ENCODE results near the gene CELF5.
A peak's percentile ranks its signal among the peaks of the same experiment; 100 is the strongest.
"Not testable (repeated sequence)": the region's sequence is repeated elsewhere in the genome, so short reads cannot be mapped to it uniquely, and the experiment has no call there.

The CELF5 gene

DNA sequence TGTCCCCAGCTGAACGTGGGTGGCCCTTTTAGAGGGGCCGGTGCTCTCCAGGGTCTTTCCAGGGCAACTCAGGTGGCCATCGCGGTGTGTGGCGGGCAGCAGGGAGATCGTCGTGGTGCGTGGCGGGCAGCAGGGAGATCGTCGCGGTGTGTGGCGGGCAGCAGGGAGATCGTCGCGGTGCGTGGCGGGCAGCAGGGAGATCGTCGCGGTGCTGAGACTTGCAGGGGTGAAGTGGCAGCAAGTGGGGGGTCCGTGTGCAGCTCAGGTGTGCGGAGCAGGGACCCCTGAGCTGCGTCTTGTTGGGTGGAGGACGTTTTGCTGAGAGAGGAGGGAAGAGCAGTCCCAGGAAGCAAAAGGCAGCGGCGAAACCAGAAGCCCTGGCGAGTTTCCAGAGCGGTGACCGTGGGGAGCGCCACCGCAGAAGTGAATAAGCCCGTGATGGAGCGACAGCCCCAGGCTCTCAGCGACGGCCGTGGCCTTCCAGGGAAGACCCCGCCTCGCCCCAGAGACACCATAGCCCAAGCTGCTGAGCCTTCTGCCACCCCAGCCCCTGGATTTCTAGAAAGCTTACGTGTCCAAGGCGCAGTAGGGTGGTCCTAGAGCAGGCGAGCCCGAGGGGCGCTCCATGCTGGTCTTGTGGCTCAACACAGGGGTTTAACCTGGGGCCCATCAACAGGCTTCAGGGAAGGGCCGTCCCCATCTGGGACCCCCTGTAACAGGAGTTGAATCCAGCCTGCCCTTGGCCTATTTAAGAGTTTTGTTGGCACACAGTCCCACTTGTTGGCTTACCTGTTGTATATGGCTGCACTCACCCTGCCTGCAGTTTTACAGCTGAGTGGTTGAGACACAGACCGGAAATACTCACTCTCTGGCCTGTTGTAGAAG is 33.3 kb upstream of the CELF5 start:
- no peak for DNase-seq

GRCh38 chr19:3191806-3192104 is 32.7 kb upstream of the CELF5 start:
- DNase-seq = not testable (repeated sequence)

DNA sequence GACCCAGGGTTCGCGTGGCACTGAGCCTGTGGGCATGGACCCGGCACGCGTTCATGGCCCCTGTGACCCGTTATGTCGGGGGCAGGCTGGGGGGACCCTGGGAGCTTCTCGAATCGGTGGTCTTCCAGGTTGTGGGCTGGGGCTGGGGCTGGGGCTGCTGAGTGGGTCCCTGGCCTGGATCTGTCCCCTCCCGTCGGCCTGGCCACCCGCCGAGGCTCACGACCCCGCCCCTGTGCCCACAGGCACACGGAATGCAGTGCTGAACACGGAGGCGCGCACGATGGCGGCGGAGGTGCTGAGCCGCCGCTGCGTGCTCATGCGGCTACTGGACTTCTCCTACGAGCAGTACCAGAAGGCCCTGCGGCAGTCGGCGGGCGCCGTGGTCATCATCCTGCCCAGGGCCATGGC is 32.2 kb upstream of the CELF5 start:
- no peak for DNase-seq

DNA sequence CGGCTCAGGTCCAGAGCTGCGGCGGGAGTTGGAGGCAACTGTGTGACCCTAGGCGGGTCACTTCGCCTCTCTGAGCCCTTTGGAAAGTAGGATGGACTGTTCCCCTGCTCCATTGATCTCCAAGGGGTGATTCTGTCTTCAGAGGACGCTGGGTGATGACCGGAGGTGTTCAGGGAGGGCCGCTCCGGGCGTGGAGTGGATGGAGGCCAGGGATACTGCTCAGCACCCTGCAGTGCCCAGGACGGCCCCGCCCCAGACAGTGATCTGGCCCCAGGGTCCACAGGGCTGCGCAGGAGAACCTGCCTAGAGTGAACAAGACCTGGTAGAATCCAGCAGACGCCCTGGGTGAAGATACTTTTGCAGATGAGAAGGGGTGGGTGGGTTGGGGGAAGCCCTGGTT is 31.8 kb upstream of the CELF5 start:
- DNase-seq = no peak

DNA sequence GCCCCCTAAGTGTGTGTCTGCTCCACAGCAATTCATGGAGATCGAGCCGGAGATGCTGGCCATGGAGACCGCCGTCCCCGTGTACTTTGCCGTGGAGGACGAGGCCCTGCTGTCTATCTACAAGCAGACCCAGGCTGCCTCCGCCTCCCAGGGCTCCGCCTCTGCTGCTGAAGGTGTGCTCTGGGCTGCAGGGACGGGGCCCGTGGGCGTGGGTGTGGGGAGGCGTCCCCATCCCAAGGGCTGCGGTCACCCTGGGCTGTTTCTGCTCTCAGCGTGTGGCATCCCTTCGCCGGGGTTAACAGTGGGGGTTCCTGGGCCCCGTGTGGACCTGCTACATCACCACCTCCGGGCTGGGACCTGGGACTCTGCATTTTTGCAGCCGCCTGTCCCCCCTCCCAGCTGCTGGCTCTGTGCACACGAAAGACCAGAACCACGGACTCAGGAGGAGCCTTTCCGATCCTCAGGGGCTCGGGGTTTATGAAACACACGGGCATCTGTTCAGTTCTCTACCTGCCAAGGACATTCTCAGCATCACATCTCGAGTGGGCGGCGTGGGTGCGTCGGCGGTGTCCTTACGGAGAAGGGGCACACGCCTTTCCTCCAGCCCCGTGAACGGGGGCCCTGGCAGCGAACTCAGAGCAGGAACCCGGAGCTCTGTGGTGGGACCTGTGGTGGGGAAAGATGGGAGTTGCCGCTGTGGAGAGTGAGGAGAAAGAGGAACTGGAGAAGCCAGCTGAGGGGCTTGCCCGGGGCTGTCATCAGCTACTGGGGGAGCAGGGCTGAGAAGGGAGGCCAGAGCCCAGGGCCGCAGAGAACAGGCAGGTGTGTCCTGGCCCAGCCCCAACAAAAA is 31.0 kb upstream of the CELF5 start:
- DNase-seq = peak; percentile 82

DNA sequence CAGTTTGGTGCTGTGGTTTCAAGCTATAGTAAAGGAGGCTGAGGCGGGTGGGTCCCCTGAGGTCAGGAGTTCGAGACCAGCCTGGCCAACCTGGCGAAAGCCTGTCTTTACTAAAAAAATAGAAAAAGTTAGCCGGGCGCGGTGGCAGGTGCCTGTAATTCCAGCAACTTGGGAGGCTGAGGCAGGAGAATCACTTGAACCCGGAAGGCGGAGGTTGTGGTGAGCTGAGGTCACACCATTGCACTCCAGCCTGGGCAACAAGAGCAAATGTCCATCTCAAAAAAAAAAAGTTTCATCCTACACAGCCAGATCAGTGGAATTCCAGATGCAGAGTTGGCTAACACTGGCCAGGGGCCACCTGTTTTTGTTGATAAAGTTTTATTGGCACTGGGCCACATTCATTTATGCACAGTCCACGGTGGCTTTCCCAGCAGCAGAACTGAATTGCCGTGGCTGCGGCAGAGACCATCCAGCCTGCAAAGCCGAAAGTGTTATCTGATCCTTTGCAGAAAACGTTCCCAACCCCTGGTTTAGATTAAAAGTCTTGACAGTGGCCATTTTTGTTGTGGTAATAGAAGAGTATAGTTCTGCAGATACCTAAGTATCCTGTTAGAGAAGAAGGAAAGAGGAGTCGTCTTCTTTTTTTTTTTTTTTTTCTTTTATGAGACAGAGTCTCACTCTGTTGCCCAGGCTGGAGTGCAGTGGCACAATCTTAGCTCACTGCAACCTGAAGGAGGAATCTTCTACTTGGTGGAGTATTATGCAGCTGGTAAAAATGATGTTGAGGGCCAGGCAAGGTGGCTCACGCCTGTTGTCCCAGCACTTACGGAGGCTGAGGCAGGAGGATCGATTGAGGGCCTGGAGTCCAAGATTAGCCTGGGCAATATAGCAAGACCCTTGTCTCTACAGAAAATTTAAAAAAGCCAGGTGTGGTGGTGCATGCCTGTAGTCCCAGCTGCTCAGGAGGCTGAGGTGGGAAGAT is 30.1 kb upstream of the CELF5 start:
- DNase-seq = no peak

- DNase-seq = no peak
Observed at GRCh38 chr19:3196064-3196932, 28.2 kb upstream of the CELF5 start.

DNA sequence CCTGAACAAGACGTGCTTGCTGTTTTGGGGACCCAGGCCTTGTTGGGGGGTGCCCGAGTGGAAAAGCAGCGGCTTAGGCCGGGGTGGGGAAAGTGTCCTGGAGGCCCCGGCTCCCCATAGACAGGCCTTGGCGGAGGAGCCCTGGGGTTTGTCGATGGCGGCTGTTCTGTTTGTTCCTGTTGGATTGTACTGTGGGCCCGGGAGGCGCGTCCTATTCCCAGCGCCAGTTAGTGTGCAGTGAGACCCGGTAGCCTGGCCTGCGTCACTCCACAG is 27.6 kb upstream of the CELF5 start:
- DNase-seq = no peak

DNA sequence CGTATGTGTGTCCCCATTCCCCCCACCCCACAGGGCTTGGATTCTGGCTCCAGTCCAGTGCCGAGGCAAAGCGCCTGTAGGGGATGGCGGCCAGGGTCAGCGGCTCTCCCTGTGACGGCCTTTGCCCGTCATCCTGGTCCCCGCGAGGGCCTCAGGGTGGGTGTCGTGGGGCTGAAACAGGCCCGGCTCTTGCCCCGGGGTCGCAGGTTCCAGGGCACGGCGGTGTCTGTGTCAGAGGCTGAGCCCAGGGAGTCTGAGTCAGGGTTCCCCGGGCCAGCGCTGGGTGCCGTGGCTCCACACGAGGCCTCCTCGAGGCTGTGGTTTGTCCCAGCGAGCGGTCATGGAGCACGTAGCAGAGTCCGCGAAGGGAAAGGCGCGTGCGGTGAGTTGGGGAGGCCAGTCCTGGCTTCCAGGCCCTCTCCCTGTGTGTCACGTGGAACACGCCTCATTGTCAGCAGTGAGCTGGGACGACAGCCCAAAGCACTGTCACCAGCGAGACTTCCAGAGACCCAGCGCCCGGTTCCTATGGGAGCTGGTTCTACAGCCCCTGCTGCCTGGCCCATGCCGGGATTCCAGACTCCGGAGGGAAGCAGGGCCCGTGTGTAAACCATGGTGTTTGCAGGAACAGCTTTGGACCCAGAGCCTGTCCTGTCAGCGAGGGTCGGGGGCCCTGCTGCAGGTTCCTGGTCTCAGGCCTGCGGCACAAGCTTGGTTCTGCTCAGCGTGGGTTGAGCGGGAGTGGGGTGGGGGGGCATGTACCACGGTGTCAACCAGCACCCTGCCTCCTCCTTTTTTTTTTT is 25.4 kb upstream of the CELF5 start:
- no peak for DNase-seq

- no peak for DNase-seq
Observed at GRCh38 chr19:3201072-3201700, 23.3 kb upstream of the CELF5 start.

DNA sequence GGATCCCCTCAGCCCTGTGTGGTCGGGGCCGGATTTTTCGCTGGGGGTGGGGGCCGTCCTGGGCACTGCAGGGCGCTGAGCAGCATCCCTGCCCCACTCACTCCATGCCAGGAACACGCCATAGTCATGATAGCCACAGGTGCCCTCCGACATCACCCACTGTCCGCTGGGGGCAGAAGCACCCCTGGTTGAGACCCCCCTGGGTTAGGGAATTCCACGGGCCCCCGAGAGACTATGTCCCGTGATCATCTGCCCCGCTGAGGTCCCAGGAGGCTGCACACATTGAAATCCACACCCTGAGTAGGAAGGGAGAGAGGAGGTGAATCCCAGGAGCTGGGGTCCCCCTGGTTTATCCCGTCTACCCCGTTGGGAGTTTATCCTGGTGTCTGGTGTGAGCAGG is 22.6 kb upstream of the CELF5 start:
- no peak for DNase-seq

DNA sequence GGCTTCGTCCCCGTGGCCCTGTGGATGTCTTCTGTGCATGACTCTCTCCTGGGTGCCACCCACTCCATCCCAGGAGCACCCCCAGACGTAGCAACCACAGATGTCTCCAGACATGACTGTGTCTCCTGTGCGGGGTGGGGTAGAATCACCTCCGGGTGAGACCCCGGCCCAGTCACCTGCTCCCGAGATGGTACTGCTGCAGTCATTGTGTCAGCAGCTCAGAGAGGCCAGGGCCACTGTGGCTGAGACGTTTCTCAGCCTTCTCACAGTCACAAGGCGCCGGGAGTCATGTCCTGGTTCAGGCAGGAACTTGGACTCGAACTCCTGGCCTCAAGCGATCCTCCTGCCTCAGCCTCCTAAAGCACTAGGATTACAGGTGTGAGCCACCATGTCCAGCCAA is 22.1 kb upstream of the CELF5 start:
- DNase-seq = no peak

- not testable (repeated sequence) for DNase-seq
Observed at GRCh38 chr19:3202895-3203294, 21.6 kb upstream of the CELF5 start.

DNA sequence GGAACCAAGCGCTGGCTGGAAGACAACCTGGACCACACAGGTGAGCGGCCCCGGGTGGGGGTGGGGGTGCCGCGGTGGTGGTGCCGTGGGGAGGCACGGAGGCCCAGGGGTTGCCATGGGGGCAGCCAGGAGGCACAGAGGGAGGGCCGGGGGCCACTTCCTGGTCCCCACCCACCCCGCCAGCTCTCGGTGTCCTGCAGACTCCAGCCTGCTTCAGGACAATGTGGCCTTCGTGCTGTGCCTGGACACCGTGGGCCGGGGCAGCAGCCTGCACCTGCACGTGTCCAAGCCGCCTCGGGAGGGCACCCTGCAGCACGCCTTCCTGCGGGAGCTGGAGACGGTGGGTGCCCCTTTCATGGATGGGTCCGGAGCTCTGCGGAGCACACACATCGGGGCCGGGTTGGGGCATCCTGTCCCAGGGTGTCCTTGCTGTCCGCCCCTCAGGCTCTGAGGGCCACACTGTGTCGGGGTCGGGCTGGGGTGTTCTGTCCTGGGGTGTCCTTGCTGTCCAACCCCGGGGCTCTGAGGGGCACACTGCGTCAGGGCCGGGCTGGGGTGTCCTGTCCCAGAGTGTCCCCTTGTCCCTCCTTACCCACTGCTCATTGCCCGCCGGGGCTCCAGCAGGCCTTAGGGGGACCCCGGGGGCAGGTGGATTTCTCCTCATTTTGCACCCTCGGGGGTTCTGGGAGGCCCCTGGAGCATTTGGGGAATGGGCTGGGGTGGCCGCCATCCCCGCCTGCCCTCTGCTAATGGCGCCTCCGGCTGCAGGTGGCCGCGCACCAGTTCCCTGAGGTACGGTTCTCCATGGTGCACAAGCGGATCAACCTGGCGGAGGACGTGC is 20.4 kb upstream of the CELF5 start:
- no peak for DNase-seq

- no peak for DNase-seq
Observed at GRCh38 chr19:3204646-3205275, 19.7 kb upstream of the CELF5 start.

GRCh38 chr19:3206216-3206953 is 18.1 kb upstream of the CELF5 start:
- no peak for DNase-seq

DNA sequence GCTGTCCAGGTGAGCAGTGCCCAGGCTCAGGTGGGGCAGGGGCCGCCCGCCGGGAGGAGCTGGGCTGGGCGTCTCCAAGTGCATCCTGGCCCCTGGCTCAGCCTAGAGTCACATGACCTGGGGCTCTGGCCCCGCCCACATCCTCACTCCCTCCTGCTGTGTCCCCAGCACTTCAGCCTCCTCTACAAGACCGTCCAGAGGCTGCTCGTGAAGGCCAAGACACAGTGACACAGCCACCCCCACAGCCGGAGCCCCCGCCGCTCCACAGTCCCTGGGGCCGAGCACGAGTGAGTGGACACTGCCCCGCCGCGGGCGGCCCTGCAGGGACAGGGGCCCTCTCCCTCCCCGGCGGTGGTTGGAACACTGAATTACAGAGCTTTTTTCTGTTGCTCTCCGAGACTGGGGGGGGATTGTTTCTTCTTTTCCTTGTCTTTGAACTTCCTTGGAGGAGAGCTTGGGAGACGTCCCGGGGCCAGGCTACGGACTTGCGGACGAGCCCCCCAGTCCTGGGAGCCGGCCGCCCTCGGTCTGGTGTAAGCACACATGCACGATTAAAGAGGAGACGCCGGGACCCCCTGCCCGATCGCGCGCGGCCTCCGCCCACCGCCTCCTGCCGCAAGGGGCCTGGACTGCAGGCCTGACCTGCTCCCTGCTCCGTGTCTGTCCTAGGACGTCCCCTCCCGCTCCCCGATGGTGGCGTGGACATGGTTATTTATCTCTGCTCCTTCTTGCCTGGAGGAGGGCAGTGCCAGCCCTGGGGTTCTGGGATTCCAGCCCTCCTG is 16.8 kb upstream of the CELF5 start:
- no peak for DNase-seq

Data from GF-D8 (cell line).